Hepatocyte (in vitro differentiated cells): Measurements from ENCODE around the gene NKX1-1.

Experiments
- EZH2 ChIP-seq: fragments of 200-600 bp; sonication (generic); IDR thresholded peaks from 2 replicates; pipeline ENCODE4 v1.6.1; 2016; ENCODE audit warnings: antibody characterized with exemption, mild to moderate bottlenecking, borderline replicate concordance
- EZH2phosphoT487 ChIP-seq: fragments of 200-600 bp; sonication (generic); IDR thresholded peaks from one replicate; pipeline ENCODE4 v1.6.1; 2018; ENCODE audit warnings: antibody characterized with exemption, mild to moderate bottlenecking, low read depth, moderate library complexity; ENCODE audit not compliant: unreplicated experiment, severe bottlenecking
- TF ChIP-seq, protein P1 (sequence below): fragments of 200-600 bp; sonication (generic); IDR thresholded peaks from 2 replicates; pipeline ENCODE4 v1.5.1; 2016; ENCODE audit warnings: antibody characterized with exemption, mild to moderate bottlenecking; ENCODE audit not compliant: poor library complexity

DNA sequence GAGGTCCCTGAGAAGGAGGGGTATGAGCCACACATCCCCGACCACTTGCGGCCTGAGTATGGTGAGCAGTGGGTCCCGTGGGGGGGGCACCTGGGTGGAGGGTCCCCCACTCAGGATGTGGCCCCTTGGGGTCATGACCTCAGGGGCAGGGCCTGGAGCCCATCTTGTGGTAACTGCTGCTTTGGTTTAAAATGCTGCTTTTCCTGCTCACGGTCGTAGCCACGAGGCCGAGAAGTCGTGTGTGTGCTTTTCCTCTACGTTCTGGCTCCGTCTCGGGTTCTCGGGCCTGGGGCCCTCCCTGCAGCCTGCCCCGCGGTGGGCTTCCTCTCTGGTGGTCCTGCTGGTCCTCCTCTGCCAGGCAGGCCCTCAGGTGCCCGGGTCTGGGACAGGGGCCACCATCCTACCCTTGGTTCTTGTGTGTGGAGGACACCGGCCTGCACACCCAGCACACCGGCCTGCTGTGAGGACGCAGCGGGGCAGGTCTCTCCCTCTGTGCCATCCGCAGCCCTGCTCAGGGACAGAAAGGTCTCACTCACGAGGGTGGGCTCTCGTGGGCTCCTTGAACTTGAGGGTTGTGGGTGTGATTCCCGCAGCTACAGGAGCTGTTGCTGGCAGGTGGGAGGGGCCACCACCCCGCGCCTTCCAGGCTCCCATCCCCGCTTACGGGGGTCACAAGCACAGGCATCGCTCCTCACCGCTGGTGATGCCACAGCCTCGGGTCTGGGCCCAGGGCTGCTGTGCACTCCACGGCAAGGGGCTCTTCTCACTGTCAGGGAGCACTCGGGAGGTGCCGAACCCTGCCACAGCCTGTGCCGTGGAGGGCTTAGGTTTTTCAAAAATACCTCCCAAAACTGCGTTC is 39.6 kb downstream of the NKX1-1 start:
- TF ChIP-seq, protein P1, sequence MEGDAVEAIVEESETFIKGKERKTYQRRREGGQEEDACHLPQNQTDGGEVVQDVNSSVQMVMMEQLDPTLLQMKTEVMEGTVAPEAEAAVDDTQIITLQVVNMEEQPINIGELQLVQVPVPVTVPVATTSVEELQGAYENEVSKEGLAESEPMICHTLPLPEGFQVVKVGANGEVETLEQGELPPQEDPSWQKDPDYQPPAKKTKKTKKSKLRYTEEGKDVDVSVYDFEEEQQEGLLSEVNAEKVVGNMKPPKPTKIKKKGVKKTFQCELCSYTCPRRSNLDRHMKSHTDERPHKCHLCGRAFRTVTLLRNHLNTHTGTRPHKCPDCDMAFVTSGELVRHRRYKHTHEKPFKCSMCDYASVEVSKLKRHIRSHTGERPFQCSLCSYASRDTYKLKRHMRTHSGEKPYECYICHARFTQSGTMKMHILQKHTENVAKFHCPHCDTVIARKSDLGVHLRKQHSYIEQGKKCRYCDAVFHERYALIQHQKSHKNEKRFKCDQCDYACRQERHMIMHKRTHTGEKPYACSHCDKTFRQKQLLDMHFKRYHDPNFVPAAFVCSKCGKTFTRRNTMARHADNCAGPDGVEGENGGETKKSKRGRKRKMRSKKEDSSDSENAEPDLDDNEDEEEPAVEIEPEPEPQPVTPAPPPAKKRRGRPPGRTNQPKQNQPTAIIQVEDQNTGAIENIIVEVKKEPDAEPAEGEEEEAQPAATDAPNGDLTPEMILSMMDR: no peak
- TF ChIP-seq EZH2phosphoT487 (no peak), EZH2 (no peak)
